Peyer's patch (tissue), 4 donors: ENCODE results near the gene EPHB1.

Experiments used
- POLR2A ChIP-seq, 2 donors: fragments of 450-650 bp; IDR thresholded peaks; one replicate each; pipeline ENCODE4 v1.5.1; 2017; ENCODE audit warnings: antibody characterized with exemption in 2 of 2, mild to moderate bottlenecking in 2 of 2, moderate library complexity in 2 of 2
- TF ChIP-seq, protein P1 (sequence below), 6 experiments: fragments of 450-650 bp in 4 of 6; fragments of 200-600 bp in 2 of 6; sonication (generic) in 1 of 6; IDR thresholded peaks; one replicate each; pipeline ENCODE4 v1.5.1; 2017 to 2019; ENCODE audit warnings: antibody characterized with exemption in 6 of 6, mild to moderate bottlenecking in 3 of 6, moderate library complexity in 1 of 6

DNA sequence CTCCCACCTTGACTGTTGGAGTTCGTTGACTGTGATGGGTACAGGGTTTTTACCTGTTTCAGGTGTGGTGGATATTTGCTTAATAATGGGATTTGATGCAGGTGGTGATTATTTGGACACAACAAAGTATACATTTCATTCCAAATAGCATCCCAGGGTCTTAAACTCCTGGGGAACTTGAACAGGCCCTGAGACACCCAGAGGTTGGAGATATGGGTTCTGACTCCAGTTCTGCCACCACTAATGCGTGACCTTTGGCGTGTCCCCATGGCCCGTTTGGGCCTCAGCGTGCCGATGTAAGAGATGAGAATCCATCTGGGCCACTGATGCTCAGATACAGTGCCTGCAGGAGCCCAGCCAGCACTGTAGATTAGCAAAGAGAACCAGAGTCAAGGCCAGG lies 264.5 kb downstream of the EPHB1 start:
- TF ChIP-seq, protein P1, sequence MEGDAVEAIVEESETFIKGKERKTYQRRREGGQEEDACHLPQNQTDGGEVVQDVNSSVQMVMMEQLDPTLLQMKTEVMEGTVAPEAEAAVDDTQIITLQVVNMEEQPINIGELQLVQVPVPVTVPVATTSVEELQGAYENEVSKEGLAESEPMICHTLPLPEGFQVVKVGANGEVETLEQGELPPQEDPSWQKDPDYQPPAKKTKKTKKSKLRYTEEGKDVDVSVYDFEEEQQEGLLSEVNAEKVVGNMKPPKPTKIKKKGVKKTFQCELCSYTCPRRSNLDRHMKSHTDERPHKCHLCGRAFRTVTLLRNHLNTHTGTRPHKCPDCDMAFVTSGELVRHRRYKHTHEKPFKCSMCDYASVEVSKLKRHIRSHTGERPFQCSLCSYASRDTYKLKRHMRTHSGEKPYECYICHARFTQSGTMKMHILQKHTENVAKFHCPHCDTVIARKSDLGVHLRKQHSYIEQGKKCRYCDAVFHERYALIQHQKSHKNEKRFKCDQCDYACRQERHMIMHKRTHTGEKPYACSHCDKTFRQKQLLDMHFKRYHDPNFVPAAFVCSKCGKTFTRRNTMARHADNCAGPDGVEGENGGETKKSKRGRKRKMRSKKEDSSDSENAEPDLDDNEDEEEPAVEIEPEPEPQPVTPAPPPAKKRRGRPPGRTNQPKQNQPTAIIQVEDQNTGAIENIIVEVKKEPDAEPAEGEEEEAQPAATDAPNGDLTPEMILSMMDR (IDR thresholded peaks at IDR 0.05) = no peak
- no peak for TF ChIP-seq POLR2A (IDR thresholded peaks at IDR 0.05)
